HuH-7.5 (cell line): ENCODE results near the gene TRIM48.
"Not testable (repeated sequence)": the region's sequence is repeated elsewhere in the genome, so short reads cannot be mapped to it uniquely, and the experiment has no call there.

Source experiments
- DNase-seq: peaks from one replicate; pipeline ENCODE4 v3.0.0; 2011; ENCODE audit warnings: low spot score

The TRIM48 gene, protein sequence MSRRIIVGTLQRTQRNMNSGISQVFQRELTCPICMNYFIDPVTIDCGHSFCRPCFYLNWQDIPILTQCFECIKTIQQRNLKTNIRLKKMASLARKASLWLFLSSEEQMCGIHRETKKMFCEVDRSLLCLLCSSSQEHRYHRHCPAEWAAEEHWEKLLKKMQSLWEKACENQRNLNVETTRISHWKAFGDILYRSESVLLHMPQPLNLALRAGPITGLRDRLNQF

DNA sequence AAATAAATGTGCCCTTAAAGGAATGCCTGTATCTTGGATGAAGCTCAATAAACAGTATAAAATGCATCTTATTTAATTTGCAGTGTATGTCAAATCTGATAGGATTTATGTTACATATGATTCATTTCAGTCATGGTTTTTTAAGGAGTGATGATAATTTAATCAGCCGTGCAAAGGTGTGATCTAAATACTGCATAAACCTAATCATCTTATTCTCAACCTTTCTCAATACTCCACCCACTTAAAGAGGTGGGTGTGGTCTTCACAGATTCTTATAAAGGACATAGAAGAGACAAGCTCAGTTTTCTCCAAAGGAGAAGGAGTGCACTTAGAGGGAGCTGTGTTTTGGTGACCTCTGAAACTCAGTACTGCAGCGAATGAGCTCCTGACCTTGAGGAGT lies at the start of gene TRIM48:
Gene TRIM48 (plus strand): TSS at position 301 of the 400 bp plus-strand sequence. CDS start 113 bp downstream, outside the sequence.
- DNase-seq: not testable (repeated sequence)

DNA sequence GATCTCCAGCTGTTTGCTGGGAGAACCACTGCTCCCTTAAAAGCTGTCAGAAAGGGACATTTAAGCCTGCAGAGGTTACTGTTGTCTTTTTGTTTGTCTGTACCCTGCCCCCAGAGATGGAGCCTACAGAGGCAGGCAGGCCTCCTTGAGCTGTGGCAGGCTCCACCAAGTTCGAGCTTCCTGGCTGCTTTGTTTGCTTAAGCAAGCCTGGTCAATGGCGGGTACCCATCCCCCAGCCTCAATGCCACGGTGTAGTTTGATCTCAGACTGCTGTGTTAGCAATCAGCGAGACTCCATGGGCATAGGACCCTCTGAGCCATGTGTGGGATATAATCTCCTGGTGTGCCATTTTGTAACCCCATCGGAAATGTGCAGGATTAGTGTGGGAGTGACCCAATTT lies 23.6 kb upstream of the TRIM48 start:
- DNase-seq: not testable (repeated sequence)

DNA sequence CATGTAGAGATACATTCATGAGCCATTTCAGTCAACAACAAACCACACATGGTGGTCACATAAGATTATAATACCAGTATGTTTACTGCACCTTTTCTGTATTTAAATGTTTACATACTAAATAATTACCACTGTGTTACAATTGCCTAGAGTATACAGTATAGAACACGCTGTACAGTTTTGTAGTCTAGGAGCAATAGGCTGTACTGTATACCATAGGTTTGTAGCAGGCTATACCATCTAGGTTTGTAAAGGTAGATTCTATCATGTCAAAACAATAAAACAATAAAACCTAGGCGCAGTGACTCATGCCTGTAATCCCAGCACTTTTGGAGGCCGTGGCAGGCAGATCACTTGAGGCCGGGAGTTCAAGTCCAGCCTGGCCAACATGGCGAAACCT lies 1.1 kb downstream of the TRIM48 start:
- DNase-seq: no peak
